ENCODE measurements around the gene HAP1.

GRCh38 chr17:41728056-41728455, 6.4 kb downstream of the HAP1 start:
- TF ChIP-seq CTCF (IDR thresholded peaks at IDR 0.05) (no peak), POLR2A (IDR thresholded peaks at IDR 0.05) (no peak)

Data from heart left ventricle (tissue), 13 donors.